Stimulated activated memory B cell treated with anti-CD40 and anti-IgM and Interleukin-4, amounts not matched to agents 10 μg/mL and 1 μg/mL and 100 μg/mL, for 72 hours (primary cell): ENCODE data around the gene TMEM150C.

Source experiments
- ATAC-seq: fragments of 150-1000 bp; cut with Tn5 transposase; 2 replicates; pipeline ENCODE4 v1.10.0; 2021
- H3K27ac Mint-ChIP-seq: one replicate; pipeline ENCODE4 v1.8.0; 2022; ENCODE audit warnings: mild to moderate bottlenecking, mixed read lengths
- H3K27me3 Mint-ChIP-seq: one replicate; pipeline ENCODE4 v1.8.0; 2022; ENCODE audit warnings: mixed read lengths
- H3K36me3 Mint-ChIP-seq: one replicate; pipeline ENCODE4 v1.8.0; 2022; ENCODE audit warnings: mixed read lengths
- H3K4me1 Mint-ChIP-seq: one replicate; pipeline ENCODE4 v1.8.0; 2022; ENCODE audit warnings: mixed read lengths
- H3K4me3 Mint-ChIP-seq: one replicate; pipeline ENCODE4 v1.8.0; 2022; ENCODE audit warnings: mild to moderate bottlenecking, moderate library complexity, mixed read lengths
- H3K9me3 Mint-ChIP-seq: one replicate; pipeline ENCODE4 v1.8.0; 2022; ENCODE audit warnings: mixed read lengths

The TMEM150C gene

DNA sequence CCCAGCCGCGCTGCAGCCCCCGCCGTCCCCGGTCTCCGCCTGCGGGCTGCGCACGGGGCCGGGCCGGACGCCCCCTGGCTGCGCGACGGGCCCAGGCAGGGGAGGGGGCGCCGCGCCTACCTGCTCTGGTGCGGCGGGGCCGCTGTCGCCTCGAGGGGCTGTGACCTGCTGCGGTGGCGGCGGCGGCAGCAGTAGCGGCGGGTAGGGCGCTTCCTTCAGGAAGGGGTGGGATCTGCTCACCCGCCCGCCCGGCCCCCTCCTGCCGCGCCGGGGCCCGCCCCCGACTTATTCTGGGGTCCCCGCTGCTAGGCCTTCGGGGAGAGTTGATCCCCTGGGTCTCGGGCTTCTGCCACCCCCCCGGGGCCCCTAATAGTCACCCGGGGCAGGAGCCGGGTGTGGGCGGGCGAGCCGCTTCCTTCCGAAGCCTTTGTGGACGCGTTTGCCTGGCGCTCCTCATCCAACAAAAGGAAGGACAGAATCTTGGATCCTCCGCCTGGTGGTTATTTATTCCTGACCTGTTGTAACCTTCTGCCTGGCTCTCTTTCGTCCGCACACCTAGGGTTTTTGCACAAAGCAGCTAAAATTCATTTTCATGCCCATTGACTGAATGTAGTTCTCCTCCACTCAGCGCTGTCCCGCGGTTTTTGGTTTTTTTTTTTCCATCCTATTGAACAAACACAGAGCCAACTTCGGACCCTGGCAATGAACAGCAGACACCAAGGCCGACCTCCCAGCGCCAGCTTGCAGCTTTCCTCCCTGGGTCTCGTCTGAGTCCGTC, at the start of gene TMEM150C:
Gene TMEM150C (minus strand): TSS at position 203 of the 778 bp plus-strand sequence. CDS start 57,331 bp downstream, outside the sequence.
- peak; percentile 9 for ATAC-seq
- Mint-ChIP-seq H3K27me3 (peaks cover 70% of the 10 kb centered on the region), H3K4me3 (peak within 1 kb of the TSS; percentile 67), H3K27ac (no peak within 1 kb of the TSS), H3K9me3 (no peaks in the 10 kb centered on the region), H3K4me1 (peaks cover 13% of the 10 kb centered on the region), H3K36me3 (no peaks in the 10 kb centered on the region)

DNA sequence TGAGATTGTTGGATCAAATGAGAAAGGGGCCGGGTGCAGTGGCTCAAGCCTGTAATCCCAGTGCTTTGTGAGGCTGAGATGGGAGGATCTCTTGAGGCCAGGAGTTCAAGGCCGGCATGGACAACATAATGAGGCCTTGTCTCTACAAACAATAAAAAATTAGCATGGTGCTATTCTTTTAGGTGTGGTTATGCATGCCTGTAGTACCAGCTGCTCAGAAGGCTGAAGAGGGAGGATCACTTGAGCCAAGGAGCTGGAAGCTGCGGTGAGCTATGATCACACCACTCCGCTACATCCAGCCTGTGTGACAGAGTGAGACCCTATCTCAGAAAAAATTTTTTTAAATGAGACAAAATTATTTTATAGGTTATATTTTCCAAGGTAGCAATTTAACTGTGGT, 49.7 kb upstream of the TMEM150C start:
- Mint-ChIP-seq H3K27me3 (no peaks in the 10 kb centered on the region), H3K9me3 (no peaks in the 10 kb centered on the region), H3K27ac (no peak overlapping the region), H3K36me3 (no peaks in the 10 kb centered on the region), H3K4me3 (no peak overlapping the region), H3K4me1 (no peaks in the 10 kb centered on the region)
- no peak for ATAC-seq

DNA sequence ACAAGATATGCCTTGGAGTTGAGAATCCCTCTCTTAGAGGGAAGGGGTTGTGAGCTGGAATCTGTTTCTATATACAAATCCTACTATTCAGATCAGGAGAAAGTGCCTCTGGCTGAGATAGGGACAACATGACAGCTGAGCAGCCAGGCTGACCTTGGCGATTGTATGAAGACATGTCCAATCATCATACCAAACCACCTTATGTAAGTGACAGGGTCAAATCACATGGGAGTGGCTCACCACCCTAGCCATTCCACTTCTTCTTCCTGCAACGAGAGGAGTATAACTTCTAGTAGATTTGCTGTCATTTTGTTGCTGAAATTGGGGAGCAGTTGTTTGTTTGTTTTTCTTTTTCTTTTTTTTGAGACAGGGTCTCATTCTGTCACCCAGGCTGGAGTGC, 48.3 kb upstream of the TMEM150C start:
- Mint-ChIP-seq H3K4me3 (no peak overlapping the region), H3K36me3 (no peaks in the 10 kb centered on the region), H3K4me1 (no peaks in the 10 kb centered on the region), H3K27ac (no peak overlapping the region), H3K9me3 (no peaks in the 10 kb centered on the region), H3K27me3 (no peaks in the 10 kb centered on the region)
- no peak for ATAC-seq

DNA sequence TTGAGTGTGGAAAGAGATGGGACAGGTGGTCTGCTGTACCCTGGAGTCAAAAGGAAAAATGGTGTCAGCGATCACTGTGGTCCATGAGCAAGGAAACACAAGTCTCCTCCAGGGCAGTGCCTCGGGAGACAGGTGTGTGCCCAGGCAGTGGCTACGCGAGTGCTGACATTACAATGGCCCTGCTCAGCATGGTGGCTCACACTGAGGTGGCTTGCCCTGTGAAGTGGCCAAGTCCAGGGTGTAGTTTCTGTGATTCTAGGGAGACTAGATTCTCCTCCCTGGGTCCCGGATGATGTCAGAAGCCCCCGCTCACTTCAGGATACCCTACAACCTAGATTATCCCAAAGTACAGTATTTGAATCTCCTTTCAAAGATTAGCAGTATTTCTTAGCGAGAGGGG, 44.8 kb upstream of the TMEM150C start:
- ATAC-seq: no peak
- H3K27ac Mint-ChIP-seq: no peak overlapping the region
- no peaks in the 10 kb centered on the region for H3K27me3 Mint-ChIP-seq
- no peaks in the 10 kb centered on the region for H3K4me1 Mint-ChIP-seq
- H3K4me3 Mint-ChIP-seq: no peak overlapping the region
- no peaks in the 10 kb centered on the region for H3K9me3 Mint-ChIP-seq
- no peaks in the 10 kb centered on the region for H3K36me3 Mint-ChIP-seq

DNA sequence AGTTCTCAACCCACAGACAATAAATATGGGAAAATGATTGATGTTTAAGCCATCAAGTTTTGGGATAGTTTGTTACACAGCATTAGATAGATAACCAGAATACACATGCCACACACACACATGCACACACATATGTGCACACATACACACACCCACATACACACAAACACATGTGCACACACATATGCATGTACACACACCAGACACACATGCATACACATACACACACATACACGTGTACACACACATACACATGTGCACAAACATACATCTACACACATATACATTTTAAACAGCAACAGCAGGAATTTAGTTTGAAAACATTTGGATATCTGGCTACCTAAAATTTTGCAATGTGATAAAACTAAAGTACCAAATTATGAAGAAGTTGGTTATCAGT, 42.7 kb upstream of the TMEM150C start:
- Mint-ChIP-seq H3K4me1 (no peaks in the 10 kb centered on the region), H3K9me3 (no peaks in the 10 kb centered on the region)

DNA sequence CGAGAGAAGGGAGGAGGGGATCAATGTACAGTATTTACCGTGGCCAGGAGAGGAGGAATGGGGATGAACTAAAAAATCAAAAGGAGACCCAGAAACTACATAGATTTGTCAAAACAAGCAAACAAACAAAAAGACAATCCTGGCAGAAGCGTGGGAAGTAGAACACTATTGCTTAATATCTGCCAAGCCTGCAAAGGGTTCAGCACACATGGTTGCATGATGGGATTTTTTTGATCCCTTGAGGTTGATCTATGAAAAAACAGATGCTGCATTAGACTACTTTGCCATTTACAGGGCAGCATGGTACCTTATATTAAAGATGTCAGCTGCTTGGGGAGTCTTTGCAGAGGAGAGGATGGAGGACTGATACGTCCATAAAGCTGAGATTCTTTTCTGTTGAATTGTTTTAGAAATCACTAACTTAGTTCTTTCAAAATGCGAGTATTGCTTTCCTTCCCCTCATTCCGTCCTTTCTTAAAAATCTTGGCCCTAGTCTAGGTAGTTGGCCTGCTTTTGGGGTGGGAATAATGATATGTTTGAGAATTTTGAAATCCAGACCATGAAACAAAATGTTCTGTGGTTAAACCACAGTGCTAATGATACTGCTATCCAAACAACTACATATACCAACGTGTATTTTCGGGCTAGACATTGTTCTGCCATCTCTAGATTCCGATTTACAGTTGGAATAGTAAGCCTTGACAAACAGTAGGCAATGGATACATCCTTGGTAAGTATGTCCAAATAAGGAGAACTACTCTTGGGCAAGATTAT, 39.6 kb upstream of the TMEM150C start:
- Mint-ChIP-seq H3K9me3 (no peaks in the 10 kb centered on the region), H3K4me3 (no peak overlapping the region), H3K27me3 (no peaks in the 10 kb centered on the region), H3K27ac (no peak overlapping the region), H3K4me1 (no peaks in the 10 kb centered on the region), H3K36me3 (no peaks in the 10 kb centered on the region)
- ATAC-seq: no peak

More for the DNA sequence above, 42.7 kb upstream of the TMEM150C start:
- no peak for ATAC-seq
- Mint-ChIP-seq H3K27ac (no peak overlapping the region), H3K27me3 (no peaks in the 10 kb centered on the region), H3K4me3 (no peak overlapping the region), H3K36me3 (no peaks in the 10 kb centered on the region)

DNA sequence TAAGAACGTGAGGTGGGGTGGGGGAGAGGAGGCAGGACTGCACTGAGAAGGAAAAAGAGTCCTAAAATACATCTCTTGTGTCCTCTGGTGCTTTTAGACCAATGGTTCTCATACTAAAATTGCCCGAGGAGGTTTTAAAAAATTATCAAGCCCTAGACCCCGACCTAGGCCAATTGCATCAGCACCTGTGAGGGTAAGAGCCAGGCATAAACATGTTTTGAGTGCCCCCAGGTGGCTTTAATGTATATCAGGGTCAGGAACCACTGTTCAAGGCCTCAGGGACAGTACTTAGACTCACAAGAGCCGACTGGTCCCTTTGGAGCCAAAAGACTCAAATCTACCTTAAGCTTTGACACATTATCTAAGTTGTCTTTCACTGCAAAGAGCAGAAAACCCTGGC, 37.5 kb upstream of the TMEM150C start:
- no peak overlapping the region for H3K27ac Mint-ChIP-seq
- ATAC-seq: no peak
- H3K27me3 Mint-ChIP-seq: no peaks in the 10 kb centered on the region
- no peaks in the 10 kb centered on the region for H3K9me3 Mint-ChIP-seq
- H3K4me1 Mint-ChIP-seq: no peaks in the 10 kb centered on the region
- no peak overlapping the region for H3K4me3 Mint-ChIP-seq
- H3K36me3 Mint-ChIP-seq: no peaks in the 10 kb centered on the region

DNA sequence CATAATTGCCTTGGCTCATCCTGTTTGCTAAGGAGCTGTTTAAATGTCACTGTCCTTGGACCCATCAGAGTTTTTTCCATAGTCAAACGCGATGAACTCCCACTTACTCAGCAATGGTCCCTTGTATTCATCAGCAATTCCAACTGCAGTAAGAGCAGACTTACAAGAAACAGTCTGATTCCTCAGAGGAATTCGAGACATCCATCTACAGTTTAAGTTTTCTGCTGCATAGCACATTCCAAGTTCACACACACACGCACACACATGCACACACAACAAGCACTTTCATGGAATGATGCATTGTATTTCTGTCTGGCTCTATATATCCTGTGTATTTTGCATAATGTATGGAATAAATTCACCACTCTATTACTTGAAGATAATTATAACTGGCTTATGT, 32.7 kb upstream of the TMEM150C start:
- Mint-ChIP-seq H3K9me3 (no peaks in the 10 kb centered on the region), H3K27ac (no peak overlapping the region), H3K36me3 (no peaks in the 10 kb centered on the region), H3K4me1 (no peaks in the 10 kb centered on the region), H3K27me3 (no peaks in the 10 kb centered on the region), H3K4me3 (no peak overlapping the region)
- ATAC-seq: no peak

DNA sequence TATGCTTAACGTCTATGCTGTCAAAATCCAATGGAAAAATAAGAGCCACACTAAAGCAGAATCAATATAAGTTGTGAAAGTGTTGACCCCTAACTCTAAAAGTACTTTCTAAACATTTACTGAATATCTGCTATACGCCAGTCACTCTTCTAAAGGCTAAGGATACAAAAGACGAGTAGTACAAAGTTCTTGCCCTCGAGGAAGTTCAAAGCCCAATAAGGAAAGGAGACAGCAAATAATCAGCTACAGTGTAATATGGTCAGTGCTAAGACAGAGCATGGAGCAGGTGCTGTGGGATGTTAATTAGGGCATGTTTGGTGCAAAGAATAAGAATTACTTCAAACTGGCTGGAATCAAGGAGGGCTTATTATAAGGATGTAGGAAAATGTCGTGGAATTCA, 31.6 kb upstream of the TMEM150C start:
- Mint-ChIP-seq H3K4me1 (no peaks in the 10 kb centered on the region), H3K27ac (no peak overlapping the region), H3K4me3 (no peak overlapping the region), H3K27me3 (no peaks in the 10 kb centered on the region), H3K9me3 (no peaks in the 10 kb centered on the region), H3K36me3 (no peaks in the 10 kb centered on the region)
- no peak for ATAC-seq

DNA sequence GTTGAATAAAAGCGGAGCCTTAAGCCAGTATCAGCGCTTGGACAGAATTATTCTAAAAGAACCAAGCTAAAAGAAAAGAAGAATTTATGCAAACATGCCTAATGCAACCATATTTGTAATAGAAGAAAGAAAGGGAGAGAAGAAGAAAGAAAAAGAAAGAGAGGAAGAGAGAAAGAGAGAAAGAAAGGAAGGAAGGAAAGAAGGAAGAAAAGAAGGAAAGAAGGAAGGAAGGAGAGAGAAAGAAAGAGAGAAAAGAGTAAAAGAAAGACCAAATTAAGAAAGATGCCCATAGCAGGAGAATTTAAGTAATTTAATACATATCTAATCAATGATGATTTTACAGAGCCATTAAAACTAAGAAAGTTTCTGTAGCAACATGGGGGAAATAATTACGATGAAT, 30.9 kb upstream of the TMEM150C start:
- Mint-ChIP-seq H3K4me1 (no peaks in the 10 kb centered on the region), H3K27me3 (no peaks in the 10 kb centered on the region), H3K4me3 (no peak overlapping the region), H3K36me3 (no peaks in the 10 kb centered on the region), H3K9me3 (no peaks in the 10 kb centered on the region), H3K27ac (no peak overlapping the region)
- no peak for ATAC-seq

DNA sequence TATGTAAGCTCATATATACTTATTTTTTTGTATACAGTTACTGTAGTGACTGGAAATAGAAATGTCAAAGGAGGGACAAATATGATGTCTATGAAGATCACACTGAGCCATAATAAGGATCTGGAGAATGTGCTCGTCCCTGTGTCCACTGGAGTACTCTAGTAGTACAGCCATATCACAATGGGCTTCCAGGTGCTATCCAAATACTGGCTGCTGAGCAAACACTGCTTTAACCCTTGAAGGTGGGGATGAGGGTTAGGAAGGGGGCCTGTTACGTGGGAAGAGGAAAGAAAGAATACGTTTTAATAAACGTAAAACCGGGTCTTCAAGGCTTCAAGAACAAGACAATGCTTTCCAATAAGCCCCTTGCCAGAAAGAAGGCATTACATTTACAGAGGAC, 29.8 kb upstream of the TMEM150C start:
- Mint-ChIP-seq H3K9me3 (no peaks in the 10 kb centered on the region), H3K36me3 (no peaks in the 10 kb centered on the region), H3K27ac (no peak overlapping the region), H3K4me1 (no peaks in the 10 kb centered on the region), H3K4me3 (no peak overlapping the region), H3K27me3 (no peaks in the 10 kb centered on the region)
- ATAC-seq: no peak

DNA sequence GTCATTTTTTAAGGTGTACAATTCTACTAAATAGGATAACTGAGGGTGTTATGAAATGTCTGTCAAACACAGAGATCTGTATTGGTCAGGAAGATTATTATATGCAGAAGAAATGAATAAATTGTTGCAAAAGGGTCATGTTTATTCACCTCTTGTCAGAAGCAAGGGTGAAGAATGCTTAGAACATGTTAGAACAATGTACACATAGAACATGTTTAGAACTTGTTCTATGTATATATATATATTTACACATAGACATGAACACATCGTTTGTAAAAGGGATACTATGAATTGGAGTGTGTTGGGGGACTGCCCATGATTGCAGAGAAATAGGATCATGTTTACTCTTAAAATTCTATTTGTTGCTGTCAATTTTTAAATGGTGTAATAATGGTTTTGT, 28.0 kb upstream of the TMEM150C start:
- Mint-ChIP-seq H3K9me3 (no peaks in the 10 kb centered on the region), H3K4me3 (no peak overlapping the region), H3K27me3 (no peaks in the 10 kb centered on the region), H3K27ac (no peak overlapping the region), H3K36me3 (no peaks in the 10 kb centered on the region), H3K4me1 (no peaks in the 10 kb centered on the region)
- ATAC-seq: no peak

DNA sequence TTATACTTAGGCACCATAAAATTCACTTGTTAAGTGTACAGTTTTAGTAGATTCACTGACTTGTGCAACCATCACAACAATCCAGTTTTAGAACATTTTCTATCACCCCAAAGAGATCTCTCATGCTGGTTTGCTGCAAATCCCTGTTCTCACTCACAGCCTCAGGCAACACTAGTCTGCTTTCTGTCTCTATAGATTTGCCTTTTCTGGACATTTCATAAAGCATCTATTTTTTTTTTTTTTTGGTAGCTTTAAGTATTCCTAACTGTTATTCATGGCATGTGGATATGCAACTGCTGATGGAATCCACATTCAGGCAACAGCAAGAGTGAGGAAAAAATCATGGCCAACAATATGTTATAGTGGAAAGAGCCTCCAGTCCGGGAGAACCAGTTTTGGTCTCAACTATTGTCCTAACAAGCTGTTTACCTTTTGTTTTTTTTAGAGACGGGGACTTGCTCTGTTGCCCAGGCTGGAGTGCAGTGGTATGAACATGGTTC, 27.0 kb upstream of the TMEM150C start:
- H3K9me3 Mint-ChIP-seq: no peaks in the 10 kb centered on the region
- H3K4me3 Mint-ChIP-seq: no peak overlapping the region
- ATAC-seq: no peak

DNA sequence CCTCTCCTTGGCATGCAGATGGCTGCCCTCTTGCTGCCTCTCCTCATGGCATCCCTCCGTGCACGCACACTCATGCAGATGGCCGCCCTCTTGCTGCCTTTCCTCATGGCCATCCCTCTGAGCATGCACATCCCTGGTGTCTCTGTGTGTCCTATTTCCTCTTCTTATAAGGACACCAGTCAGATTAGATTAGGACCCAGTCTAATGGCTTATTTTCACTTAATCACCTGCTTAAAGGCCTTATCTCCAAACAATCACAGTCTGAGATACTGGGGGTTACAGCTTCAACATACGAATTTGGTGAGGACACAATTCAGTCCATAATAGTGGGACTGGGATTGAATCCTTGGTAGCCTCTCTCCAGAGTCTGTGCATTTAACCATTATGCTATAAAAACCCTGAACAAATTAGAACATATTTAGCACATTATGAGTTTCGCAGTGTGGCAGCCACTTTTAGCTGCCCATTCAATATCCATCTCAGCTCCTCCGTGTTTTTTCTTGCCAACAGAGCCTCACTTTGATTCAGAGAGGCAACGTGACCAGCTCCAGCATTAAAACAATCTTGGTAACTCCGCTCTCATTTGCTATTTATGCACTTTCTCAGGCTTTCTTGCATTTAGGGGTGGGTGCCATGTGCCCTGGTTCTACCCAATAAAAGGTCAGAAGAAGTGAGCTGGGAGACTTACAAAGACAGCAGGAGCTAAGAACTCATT, 26.2 kb upstream of the TMEM150C start:
- Mint-ChIP-seq H3K36me3 (no peaks in the 10 kb centered on the region), H3K27me3 (peaks cover 5% of the 10 kb centered on the region), H3K4me1 (no peaks in the 10 kb centered on the region), H3K4me3 (no peak overlapping the region), H3K9me3 (no peaks in the 10 kb centered on the region), H3K27ac (no peak overlapping the region)
- no peak for ATAC-seq

More for the DNA sequence above, 27.0 kb upstream of the TMEM150C start:
- Mint-ChIP-seq H3K27me3 (no peaks in the 10 kb centered on the region), H3K36me3 (no peaks in the 10 kb centered on the region), H3K4me1 (no peaks in the 10 kb centered on the region), H3K27ac (no peak overlapping the region)

DNA sequence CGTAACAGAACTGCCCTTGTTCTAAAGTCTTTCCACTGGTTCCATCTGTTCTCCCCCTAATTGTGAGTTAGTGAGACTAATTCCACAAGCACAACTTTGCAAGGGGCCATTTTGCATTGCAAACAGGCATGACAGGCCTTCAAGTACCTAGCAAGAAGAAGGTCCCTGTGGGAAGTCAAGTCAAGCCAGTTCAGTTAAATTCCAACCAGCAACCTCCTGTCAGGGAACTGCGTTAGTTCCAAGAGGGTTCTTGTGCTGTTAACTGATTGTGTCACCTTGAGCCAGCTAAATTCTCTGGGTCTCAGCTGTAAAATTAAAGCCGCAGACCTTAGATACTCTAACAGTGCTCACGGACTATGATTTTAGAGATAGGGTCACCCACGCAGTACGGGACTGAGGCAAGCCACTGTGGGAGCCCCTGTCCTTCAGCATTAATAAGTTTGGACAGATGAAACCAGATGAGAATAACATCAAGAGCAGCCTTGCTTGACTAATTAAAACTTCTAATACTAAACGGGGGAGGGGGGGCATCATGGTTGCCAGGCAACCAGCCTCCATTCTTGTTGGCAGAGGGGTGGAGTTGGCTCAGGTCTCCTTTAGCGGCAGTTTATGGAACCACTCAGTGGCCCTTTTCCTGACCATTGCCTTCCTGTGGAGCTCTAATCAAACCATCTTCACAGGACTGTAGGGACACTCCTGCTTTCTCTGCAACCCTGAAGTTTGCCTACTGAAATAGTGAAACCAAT, 24.1 kb upstream of the TMEM150C start:
- H3K9me3 Mint-ChIP-seq: no peaks in the 10 kb centered on the region
- no peaks in the 10 kb centered on the region for H3K4me1 Mint-ChIP-seq
- peaks cover 8% of the 10 kb centered on the region for H3K27me3 Mint-ChIP-seq
- H3K4me3 Mint-ChIP-seq: no peak overlapping the region
- no peaks in the 10 kb centered on the region for H3K36me3 Mint-ChIP-seq
- no peak overlapping the region for H3K27ac Mint-ChIP-seq
- no peak for ATAC-seq
